ENCODE data around the gene RAVER1.
A peak's percentile ranks its signal among the peaks of the same experiment; 100 is the strongest.

RAVER1 gene

GRCh38 chr19:10317045-10317856 lies 16.1 kb downstream of the RAVER1 start:
- DNase-seq: no peak

DNA sequence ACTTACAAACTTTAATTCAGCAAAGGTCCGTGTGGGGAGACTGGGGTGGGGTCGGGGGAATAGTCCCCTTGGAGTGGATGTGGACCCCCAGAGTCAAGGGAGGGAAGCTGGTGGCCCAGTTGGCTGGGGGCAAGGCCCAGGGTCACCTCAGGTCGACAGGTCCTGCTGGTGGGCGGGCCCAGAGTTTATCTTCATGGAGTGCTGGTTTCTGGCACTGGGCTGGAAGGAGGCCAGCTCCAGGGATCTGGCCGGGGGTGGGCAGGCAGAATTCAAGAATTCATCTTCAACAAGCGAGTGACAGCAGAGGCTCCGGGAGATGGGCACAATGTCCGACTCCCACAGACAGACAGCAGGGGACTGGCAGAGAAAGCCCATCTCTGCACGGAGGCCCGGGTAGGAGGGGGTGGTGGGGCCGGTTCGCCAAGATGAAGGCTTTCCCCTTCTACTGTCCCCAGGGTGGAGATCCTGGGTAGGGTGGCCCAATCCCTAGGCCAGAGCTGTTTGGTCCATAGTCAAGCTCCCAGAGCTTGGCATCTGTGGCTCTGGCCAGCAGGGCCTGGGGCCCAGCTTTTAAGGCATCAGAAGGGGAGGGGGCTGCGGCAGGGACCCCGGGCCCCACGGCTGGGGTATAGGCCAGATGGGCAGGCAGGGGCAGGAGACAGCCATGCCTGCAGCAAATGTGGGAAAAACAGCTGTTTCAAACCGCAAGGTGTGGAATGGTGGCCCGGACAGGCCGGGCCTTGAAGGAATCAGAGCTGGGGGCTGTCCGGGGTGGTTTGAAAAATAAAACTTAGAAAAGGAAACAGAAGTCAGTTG lies 16.9 kb downstream of the RAVER1 start:
- DNase-seq: no peak

DNA sequence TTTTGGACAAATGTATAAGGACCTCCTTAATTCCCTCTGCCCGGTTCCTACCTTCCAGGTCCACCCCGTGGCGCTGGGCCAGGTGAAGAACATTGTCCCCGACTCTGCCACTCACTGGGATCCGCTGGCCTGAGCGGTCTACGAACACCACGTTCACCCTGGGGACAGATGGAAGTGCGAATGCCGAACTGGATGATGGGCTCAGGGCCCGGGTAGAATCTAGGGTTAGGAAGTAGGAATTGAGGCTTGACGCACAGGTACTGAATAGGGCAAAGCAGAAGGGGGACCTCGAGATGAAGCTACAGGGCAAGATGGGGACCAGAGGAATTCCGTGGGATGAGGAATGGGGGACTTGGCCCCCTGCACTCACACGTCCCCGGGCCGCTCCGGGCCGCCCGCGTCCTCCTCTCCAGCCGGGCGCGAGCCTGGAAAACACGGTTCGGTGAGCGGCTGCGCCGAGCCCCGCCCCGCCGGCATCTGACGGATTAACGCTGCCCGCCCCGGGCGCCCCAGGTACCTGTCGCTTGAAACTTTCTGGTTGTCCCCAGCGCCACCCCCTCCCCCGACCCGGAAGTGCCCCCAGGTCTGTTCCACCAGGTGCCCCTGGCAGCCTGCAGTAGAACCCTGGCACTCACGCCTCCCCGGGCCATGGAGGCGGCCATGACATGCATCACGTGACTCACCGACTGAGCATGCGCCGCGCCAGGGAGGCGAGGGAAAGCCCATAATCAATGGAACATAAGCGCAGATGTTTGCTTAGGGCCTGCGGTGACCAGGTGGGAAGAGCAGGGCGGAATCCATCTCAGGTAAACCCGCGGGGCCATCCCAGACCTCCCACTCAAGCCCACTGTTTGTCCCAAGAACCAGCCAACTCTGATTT lies 17.8 kb downstream of the RAVER1 start, which contains the start of gene FDX2:
Gene FDX2 (minus strand): TSS at position 681 of the 880 bp plus-strand sequence. CDS start 19 bp downstream, at position 662.
- peak; percentile 95 for DNase-seq

DNA sequence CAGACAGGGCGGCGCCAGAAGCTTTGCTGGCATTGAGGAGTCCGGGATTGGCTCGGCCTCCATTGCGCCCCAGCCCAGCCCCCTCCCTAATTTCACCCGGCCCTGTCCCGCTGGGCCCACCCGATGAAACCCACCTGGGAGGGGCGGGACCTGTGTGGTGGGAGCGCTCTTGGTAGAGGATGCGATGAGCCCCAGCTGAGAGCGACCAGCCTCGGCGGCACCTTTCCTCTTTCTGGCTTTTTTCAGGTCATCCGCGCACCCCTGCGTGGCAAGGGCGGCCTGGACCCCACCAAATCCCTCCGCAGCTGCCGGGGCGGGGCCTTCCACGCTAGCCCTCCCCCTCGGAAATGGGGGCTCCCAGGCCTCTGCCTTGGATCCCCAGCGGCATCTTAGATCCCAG lies 23.9 kb downstream of the RAVER1 start, which contains the start of gene ZGLP1:
Gene ZGLP1 (minus strand): TSS at position 393 of the 400 bp plus-strand sequence.
- no peak for DNase-seq

DNA sequence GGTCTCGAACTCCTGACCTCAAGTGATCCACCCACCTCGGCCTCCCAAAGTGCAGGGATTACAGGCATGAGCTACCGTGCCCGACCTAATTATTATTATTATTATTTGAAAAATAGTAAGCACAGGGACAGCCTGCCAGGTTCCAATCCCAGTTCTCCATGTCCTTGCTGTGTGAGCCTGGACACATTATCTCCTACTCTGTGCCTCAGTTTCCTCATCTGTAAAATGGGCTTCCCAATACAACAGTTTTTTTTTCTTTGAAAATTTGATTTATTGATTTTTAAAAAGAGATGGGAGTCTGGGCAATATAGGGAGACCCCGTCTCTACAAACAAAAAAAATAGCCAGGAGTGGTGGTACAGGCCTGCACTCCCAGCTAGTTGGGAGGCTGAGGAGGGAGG lies 27.0 kb downstream of the RAVER1 start:
- DNase-seq: no peak

DNA sequence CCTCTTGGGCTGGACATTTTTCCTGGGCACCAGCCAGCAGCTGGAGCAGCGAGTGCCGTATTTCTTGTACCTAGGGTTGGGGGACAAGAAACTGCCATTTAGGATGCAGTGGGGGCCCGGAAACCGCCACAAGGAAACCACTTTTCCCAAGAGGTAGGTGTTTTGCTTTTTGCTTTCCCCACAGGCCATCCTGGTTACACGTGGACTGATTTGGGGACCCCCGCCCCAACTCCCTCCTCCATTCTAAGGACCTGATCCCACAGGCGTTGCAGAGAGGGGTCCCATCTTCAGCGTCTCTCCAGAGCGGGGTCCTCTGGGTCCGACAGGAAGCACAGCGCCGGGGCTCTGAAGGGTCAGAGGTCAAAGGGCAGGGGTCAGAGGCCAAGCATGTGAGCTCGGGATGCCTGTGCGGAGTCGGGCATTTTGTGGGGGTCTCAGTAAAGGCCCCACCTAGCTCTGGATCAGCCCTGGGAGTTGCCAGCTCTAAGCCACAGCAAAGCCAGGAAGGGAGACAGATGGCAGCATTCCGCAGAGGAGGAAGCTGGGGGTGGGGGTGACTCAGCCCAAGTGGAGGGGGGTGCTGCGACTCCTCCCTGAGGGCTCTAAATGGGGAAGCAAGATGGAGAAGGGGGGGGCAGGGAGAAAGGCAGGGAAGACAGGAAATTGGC lies 28.1 kb downstream of the RAVER1 start:
- DNase-seq: no peak

GRCh38 chr19:10299545-10300458 lies 33.5 kb downstream of the RAVER1 start:
- DNase-seq: no peak

DNA sequence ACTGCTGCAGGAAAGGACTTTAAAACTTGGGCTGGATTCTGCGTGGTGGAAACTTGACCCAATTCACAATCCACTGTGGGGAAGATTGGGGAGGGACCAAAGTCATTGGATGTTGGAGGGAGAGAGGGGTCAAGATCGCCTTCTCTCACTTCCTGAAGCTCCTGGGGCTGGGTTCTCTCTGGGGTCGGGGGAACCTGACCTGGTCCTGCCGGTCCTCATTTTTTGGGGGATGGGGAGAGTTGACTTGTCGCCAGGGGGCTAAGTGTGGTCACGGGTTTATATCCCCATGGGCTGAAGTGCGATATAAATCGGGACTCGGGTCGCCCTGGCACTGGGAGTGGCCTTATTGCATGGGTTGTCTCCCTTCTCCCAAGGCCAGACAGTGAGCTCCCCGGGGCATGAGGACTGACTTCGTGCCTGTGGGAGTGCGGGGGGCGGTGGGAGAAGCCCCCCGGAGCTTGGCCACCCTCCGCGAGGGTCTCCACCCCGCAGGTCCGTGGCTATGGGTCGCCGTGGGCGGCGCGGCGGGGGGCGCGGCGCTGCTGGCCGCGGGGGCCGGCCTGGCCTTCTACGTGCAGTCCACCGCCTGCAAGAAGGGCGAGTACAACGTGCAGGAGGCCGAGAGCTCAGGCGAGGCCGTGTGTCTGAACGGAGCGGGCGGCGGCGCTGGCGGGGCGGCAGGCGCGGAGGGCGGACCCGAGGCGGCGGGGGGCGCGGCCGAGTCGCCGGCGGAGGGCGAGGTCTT lies 37.3 kb downstream of the RAVER1 start:
- DNase-seq: no peak

DNA sequence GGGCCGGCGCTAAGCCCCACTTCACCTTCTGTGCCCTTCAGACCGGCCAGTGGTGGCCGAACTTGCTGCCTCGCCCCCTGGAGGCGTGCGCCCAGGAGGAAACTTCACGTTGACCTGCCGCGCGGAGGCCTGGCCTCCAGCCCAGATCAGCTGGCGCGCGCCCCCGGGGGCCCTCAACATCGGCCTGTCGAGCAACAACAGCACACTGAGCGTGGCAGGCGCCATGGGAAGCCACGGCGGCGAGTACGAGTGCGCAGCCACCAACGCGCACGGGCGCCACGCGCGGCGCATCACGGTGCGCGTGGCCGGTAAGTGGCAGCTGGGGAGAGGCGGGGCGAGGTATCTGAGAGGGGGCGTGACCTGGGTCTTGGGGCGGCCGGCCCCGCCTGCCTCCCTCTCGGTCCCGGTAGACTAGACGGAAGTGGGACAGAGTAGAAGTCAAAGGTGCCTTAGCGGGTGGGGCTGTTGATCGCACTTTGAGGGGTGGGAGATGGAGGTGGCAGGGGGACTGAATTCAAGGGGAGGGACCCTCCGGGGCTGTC lies 38.0 kb downstream of the RAVER1 start:
- peak; percentile 57 for DNase-seq

DNA sequence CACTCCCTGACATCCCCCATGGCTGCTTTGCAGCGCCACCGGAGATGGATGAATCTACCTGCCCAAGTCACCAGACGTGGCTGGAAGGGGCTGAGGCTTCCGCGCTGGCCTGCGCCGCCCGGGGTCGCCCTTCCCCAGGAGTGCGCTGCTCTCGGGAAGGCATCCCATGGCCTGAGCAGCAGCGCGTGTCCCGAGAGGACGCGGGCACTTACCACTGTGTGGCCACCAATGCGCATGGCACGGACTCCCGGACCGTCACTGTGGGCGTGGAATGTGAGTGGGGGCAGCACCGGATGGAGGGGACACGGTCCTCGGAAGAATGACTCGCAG lies 39.0 kb downstream of the RAVER1 start:
- no peak for DNase-seq

DNA sequence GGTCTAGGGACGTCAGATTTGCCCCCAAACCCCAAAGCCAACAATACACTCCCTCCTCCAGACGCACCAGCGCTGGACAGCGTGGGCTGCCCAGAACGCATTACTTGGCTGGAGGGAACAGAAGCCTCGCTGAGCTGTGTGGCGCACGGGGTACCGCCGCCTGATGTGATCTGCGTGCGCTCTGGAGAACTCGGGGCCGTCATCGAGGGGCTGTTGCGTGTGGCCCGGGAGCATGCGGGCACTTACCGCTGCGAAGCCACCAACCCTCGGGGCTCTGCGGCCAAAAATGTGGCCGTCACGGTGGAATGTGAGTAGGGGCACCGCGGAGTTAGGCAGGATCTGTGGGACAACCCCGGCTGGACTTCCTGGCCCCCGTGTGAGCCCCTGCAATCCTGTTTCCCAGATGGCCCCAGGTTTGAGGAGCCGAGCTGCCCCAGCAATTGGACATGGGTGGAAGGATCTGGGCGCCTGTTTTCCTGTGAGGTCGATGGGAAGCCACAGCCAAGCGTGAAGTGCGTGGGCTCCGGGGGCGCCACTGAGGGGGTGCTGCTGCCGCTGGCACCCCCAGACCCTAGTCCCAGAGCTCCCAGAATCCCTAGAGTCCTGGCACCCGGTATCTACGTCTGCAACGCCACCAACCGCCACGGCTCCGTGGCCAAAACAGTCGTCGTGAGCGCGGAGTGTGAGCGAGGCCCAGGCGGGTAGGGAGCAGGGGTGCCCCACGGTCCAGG lies 39.5 kb downstream of the RAVER1 start:
- no peak for DNase-seq

GRCh38 chr19:10292789-10293636 lies 40.3 kb downstream of the RAVER1 start:
- DNase-seq: no peak

DNA sequence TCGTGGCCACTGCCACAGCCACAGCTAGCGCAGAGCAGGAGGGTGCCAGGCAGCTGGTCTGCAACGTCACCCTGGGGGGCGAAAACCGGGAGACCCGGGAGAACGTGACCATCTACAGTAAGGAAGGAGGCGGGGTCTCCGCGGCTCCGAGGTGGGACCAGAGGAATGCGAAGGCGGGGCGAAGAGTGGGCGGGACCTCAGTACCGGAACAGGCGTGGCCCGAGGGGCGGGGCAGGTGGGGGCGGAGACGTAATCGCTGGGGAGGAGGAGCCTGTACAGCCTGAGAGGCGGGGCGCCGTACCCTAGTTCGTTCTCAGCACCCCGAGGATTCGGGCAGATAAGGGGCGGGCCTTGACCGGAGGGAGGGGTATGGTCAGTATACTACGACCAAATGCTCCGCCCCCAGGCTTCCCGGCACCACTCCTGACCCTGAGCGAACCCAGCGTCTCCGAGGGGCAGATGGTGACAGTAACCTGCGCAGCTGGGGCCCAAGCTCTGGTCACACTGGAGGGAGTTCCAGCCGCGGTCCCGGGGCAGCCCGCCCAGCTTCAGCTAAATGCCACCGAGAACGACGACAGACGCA lies 41.0 kb downstream of the RAVER1 start:
- peak; percentile 67 for DNase-seq

DNA sequence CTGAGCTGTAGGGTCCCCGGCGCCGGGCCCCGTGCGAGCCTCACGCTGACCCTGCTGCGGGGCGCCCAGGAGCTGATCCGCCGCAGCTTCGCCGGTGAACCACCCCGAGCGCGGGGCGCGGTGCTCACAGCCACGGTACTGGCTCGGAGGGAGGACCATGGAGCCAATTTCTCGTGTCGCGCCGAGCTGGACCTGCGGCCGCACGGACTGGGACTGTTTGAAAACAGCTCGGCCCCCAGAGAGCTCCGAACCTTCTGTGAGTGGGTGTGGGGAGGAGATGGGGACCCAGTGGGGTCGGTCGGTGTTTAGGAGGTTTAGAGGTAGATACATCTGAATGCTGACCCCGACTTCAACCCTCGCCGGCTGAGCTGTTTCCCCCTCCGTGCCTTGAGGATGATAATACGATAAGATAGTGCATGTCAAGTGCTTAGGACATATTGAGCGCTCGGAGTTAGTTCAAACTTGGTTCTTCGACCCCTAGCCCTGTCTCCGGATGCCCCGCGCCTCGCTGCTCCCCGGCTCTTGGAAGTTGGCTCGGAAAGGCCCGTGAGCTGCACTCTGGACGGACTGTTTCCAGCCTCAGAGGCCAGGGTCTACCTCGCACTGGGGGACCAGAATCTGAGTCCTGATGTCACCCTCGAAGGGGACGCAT lies 41.6 kb downstream of the RAVER1 start:
- DNase-seq: no peak

DNA sequence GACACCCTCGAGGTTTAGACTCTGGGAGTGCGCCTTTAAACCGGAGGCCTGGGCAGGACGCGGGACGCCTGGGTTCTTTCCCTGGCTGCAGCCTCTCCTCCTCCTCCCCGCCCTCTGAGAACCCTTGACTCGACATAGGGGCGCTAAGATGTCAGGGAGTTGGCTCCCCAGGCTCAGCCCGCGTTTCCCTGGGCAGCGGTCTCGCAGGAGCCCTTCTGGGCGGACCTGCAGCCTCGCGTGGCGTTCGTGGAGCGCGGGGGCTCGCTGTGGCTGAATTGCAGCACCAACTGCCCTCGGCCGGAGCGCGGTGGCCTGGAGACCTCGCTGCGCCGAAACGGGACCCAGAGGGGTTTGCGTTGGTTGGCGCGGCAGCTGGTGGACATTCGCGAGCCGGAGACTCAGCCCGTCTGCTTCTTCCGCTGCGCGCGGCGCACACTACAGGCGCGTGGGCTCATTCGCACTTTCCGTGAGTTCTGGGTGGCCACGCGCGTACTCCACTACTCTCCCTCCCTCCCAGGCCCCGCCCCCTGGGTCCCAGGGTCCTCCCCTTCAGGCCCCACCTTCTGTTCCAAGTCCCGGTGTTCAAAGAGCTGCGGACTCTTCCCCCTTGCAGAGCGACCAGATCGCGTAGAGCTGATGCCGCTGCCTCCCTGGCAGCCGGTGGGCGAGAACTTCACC lies 42.3 kb downstream of the RAVER1 start:
- DNase-seq: peak; percentile 49

DNA sequence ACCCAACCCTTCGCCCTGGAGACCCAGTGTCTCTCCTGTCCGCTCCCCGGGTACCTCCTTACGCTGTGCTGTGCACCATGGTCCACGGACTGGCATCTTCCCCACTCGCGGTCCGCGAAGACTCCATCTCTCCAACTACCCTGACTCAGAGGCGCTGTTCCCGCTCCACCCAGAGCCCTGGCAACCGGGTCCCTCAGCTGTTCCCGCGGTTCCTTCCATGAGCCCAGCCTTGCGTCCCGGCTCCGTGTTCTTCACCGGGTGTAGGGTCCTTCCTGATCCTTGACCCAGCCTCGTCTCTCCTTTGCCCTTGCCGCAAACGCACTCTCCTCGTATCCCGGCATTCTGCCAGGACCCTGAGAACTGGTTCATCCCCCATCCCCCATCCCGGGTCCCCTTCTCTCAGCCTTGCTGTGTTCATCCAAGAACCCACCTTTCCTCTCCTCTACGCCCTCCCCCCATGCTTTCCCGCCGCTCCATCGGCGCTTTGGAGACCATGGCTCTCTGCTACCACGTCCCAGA lies 42.9 kb downstream of the RAVER1 start:
- DNase-seq: no peak
